ENCODE results near the gene MYO16.

- TF ChIP-seq POLR2A (IDR thresholded peaks at IDR 0.05) (no peak), CTCF (IDR thresholded peaks at IDR 0.05) (no peak), EP300 (IDR thresholded peaks at IDR 0.05) (no peak)
Observed at GRCh38 chr13:109215377-109215776, 586.0 kb downstream of the MYO16 start.
